Activated T-cell treated with anti-CD3 and anti-CD28 coated beads for 24 hours (primary cell): ENCODE data around the gene TRIM9.

ENCODE experiments used
- DNase-seq: peaks from one replicate; pipeline ENCODE4 v3.0.0-alpha.2; 2020; ENCODE audit warnings: low read depth

Gene TRIM9

GRCh38 chr14:51093371-51094281, 1.3 kb downstream of the TRIM9 start:
- DNase-seq: peak; percentile 32

- no peak for DNase-seq
Observed at GRCh38 chr14:51092965-51093364, 1.9 kb downstream of the TRIM9 start.

- DNase-seq: no peak
Observed at GRCh38 chr14:51089278-51089677, 5.6 kb downstream of the TRIM9 start.

GRCh38 chr14:51087031-51087441, 7.9 kb downstream of the TRIM9 start:
- no peak for DNase-seq

- no peak for DNase-seq
Observed at GRCh38 chr14:51086044-51086443, 8.9 kb downstream of the TRIM9 start.

- no peak for DNase-seq
Observed at GRCh38 chr14:51084962-51085361, 9.9 kb downstream of the TRIM9 start.

DNA sequence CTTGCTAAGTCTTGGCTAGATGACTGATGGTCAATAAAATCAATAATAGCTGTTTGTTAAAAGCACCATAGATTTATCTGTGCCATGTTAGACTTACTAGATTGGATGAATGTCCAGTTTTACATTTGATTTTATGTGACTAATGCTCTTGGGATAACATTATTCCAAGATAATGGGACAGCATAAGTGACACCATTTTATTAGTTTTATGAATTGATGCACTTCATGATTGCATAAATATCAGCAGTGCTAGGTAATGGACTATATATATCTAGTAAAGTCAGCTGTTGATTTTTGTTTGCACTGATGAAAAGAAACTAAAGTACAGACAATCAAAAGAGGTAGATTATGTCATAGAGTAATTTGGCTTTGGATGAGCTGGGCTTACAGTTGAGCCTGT, 10.4 kb downstream of the TRIM9 start:
- DNase-seq: no peak

- no peak for DNase-seq
Observed at GRCh38 chr14:51082349-51082748, 12.6 kb downstream of the TRIM9 start.

DNA sequence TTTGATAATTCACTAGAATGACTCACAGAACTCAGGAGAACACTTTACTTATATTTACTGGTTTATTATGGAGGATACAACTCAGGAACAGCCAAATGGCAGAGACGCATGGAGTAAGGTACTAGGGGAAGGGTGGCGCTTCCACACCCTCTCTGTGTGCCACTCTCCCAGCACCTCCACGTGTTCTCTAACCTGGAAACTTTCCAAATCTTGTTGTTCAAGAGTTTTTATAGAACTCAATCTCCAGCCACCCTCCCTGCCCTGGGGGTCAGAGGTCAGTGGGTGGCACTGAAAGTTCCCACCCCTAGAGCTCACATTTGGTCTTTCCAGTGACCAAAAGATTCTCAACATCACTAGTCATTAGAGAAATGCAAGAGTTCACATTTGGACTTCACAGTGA, 13.2 kb downstream of the TRIM9 start:
- DNase-seq: no peak

DNA sequence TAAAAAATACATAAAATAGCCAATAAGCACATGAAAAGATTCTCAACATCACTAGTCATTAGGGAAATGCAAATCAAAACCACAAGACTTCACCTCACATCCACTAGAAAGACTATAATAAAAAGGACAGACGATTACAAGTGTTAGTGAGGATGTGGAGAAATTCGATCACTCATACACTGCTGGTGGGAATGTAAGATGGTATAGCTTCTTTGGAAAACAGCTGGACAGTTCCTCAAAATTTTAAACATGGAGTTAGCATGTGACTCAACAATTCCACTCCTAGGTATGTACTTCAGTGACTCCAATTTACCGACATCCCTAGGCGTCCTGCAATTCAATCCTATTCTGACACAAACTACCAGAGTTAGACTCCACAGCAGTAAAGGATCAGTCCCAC, 13.7 kb downstream of the TRIM9 start:
- no peak for DNase-seq

DNA sequence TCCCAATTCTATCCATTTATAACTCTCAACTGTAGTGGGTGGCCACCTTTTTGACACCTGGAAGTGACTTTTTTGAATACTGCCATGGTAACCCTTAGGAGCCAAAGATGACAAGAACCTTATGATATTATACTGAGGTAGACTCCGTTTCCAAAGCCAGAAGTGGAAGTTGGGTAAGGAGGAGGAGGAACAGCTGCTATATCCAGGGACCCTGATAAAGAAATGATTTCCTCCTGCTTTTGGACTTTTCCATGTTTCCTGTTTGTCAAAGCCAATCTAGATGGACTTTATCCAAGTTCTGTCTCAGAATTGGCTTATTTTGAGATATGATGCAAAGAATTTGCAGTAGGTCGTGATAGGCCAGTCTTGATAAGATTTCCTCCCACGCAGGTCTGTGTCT, 14.3 kb downstream of the TRIM9 start:
- no peak for DNase-seq

- DNase-seq: no peak
Observed at GRCh38 chr14:51079489-51079888, 15.4 kb downstream of the TRIM9 start.

- DNase-seq: no peak
Observed at GRCh38 chr14:51079085-51079484, 15.8 kb downstream of the TRIM9 start.

GRCh38 chr14:51074701-51075385, 20.1 kb downstream of the TRIM9 start:
- no peak for DNase-seq

DNA sequence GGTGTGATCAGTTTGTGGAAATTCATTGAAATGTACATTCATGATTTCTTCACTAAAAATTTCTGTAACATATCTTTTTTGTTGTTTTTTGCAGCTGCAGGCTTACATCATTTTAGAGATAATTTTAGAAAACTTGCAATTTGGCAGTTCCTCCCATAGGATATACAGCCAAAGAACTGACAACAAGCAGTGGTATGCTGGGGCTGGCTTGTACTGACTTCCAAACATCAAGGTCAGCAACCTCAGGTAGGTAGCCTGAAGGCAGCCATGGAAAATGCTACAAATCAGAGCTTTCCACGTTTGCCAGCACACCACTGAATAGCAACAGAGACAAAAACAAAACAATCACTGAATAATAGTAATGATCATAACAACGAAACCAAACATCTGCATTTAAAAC, 21.2 kb downstream of the TRIM9 start:
- no peak for DNase-seq

GRCh38 chr14:51072976-51073375, 21.9 kb downstream of the TRIM9 start:
- DNase-seq: no peak

DNA sequence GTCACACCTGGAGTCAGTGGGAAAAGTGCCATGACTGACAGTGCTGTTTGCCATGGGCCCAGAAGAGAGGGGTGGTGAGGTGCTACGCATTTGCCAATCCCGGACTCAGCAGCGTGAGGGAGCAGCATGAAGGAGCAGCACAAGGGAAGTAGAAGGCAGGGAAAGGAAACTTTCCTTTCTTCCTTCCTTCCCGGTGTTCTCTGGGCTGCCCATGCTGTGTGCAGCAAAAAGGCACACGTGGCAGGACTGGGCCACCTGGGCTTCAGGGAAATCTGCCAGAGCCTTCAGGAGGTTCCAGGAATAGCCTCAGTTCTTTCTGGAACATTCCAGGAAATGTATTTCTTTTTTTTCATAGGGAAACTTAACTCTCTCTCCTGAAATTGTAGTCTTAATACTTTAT, 23.0 kb downstream of the TRIM9 start:
- no peak for DNase-seq

DNA sequence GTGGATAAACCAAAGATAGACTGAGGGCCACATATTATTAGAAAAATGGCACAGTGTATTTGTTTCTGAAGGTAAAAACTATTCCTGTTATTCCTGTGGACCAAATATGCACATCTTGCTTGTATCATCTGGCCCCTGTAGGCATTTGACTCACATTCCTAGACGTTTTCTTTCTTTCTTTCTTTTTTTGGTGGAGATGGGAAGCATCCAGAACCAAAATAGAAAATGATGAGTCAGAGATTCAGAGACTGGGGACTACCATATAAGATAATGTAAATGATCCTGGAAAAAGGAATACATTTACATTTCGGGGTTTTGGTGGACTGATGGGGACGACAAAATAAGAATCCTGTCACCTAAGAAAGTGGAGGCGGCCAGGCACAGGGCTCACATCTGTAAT, 24.2 kb downstream of the TRIM9 start:
- no peak for DNase-seq

DNA sequence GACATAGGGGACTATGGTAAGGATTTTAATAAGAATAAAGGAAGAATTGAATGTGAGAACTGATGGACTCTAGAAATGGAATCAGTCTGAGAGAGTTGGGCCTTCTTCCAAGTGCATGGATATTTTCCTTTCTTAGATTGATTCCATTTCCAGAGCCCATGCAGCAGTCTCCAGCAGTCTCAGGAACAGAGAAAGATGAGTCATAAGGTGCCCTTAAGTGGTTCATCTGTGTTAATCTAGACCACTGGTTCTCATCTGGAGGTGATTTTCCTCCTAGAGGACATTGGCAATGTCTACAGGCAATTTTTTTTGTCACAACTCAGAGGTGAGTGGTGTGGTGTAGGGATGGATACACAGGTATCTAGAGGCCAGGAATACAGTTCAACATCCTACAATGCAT, 25.9 kb downstream of the TRIM9 start:
- DNase-seq: no peak

DNA sequence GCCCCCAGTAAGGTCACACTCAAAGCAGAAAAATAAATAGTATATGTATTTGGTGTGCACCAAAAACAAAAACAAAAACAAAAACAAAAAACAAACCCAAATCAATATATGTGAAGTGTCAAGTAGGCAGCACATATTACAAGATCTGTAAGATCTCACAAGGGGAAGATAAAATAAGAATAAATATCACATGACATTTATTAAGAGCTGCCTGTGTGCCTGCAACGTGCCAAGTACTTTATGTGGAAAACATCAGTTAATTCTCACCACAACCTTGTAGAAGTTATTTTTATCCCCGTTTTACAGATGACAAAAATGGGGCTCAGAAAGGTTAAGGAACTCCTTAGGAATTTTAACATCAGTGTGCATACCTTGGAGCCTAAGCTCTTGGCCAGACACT, 26.6 kb downstream of the TRIM9 start:
- no peak for DNase-seq

DNA sequence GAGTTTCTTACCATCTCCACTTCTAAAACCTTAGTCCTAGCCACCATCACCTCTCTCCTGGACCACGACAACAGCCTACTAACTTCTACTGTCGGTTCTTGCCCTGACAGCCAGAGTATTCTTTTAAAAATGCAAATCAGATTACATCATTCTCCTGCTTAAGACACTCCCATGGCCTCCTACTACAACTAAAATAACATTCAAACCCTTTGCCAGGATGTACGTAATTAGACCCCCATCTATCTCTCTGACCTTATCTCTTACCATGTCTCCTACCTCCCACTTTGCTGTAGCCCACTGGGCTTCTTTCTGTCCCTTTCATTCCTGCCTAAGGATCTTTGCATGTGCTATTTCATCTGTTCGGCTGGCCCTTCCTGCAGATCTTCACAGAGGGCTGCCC, 27.6 kb downstream of the TRIM9 start:
- DNase-seq: no peak

GRCh38 chr14:51066576-51066975, 28.3 kb downstream of the TRIM9 start:
- DNase-seq: no peak

GRCh38 chr14:51059032-51059431, 35.9 kb downstream of the TRIM9 start:
- no peak for DNase-seq

- DNase-seq: no peak
Observed at GRCh38 chr14:51058382-51058781, 36.5 kb downstream of the TRIM9 start.
